HepG2 (cell line): ENCODE measurements around the gene PHACTR1. TPM values are rescaled to one million over a fixed set of nuclear protein-coding genes. Genes with fewer than 3 reads are reported as not detected.

Source experiments
- ATAC-seq: fragments of 200-7000 bp; cut with Tn5 transposase; 3 replicates; pipeline ENCODE4 v1.9.1; 2020; ENCODE audit warnings: mild to moderate bottlenecking, moderate library complexity
- BruUV-seq: library from RNA; stranded (reverse); fragments of 400-500 nt; replicated peaks from 2 replicates; lab custom pipeline; 2021; lab: Mats Ljungman, UMichigan
- CTCF ChIA-PET: fragments of 300-600 bp; formaldehyde crosslinking; extraction: SDS; loops from one replicate; lab custom pipeline; 2021; ENCODE audit warnings: low total read pairs, inconsistent platforms, low intra/inter-chr PET ratio; lab: Yijun Ruan, JAX
- POLR2A ChIA-PET: fragments of 350-600 bp; sonication (Branson Sonifier 250); formaldehyde crosslinking; loops from one replicate; lab custom pipeline; 2020; ENCODE audit warnings: antibody characterized with exemption, inconsistent platforms; lab: Yijun Ruan, JAX
- DNase-seq: peaks from one replicate; pipeline ENCODE4 v3.0.0-alpha.2; 2015; ENCODE audit warnings: low spot score
- FAIRE-seq: peaks from 3 replicates; lab custom pipeline; 2011; peaks lifted over from hg19 to GRCh38; lab: Jason Lieb, UNC
- H2AFZ ChIP-seq: one replicate; pipeline ENCODE4 v1.6.1; 2011; ENCODE audit warnings: low read length, inconsistent platforms
- H3K27ac ChIP-seq: fragments of 300-600 bp; 3 replicates; pipeline ENCODE4 v1.8.0; 2011; ENCODE audit warnings: mixed run types, mild to moderate bottlenecking, mixed read lengths, low read length, inconsistent platforms; ENCODE audit not compliant: insufficient read depth; ENCODE audit errors: extremely low read length
- H3K27me3 ChIP-seq, 2 experiments: fragments of 200-600 bp in 1 of 2; 2 replicates in 1 of 2; 3 replicates in 1 of 2; pipeline versions ENCODE4 v1.6.0 to v1.8.0; 2011; ENCODE audit warnings: low read length in 2 of 2, mild to moderate bottlenecking in 2 of 2, moderate library complexity in 2 of 2, inconsistent platforms in 1 of 2; ENCODE audit not compliant: insufficient read depth in 2 of 2, control insufficient read depth in 1 of 2
- H3K36me3 ChIP-seq, 2 experiments: fragments of 200-600 bp in 1 of 2; replicated peaks in 1 of 2; 2 replicates in 1 of 2; 3 replicates in 1 of 2; pipeline versions ENCODE4 v1.5.1 to v1.8.0; 2011; ENCODE audit warnings: low read length in 2 of 2, inconsistent platforms in 1 of 2; ENCODE audit not compliant: insufficient read depth in 2 of 2, control insufficient read depth in 1 of 2
- H3K4me1 ChIP-seq: 2 replicates; pipeline ENCODE4 v1.5.1; 2012; ENCODE audit warnings: low read length, inconsistent platforms; ENCODE audit not compliant: insufficient read depth
- H3K4me2 ChIP-seq: 2 replicates; pipeline ENCODE4 v1.6.0; 2011; ENCODE audit warnings: low read depth, low read length, inconsistent platforms
- H3K4me3 ChIP-seq, 3 experiments: fragments of 200-600 bp in 1 of 3; sonication (generic), shearing (Covaris generic) in 1 of 3; replicated peaks in 1 of 3; 2 replicates each; pipeline ENCODE4 v1.5.1; 2011 to 2016; ENCODE audit warnings: low read length in 3 of 3, inconsistent platforms in 2 of 3, low read depth in 2 of 3, mild to moderate bottlenecking in 2 of 3, control low read depth in 1 of 3, mixed read lengths in 1 of 3; ENCODE audit not compliant: insufficient read depth in 1 of 3
- H3K79me2 ChIP-seq: one replicate; pipeline ENCODE4 v1.6.1; 2011; ENCODE audit warnings: low read length, inconsistent platforms; ENCODE audit not compliant: insufficient read depth
- H3K9ac ChIP-seq: 2 replicates; pipeline ENCODE4 v1.6.0; 2011; ENCODE audit warnings: mild to moderate bottlenecking, low read depth, low read length, inconsistent platforms; ENCODE audit not compliant: insufficient read depth
- H3K9me3 ChIP-seq: 2 replicates; pipeline ENCODE4 v1.5.1; 2012; ENCODE audit warnings: mild to moderate bottlenecking, low read length
- H4K20me1 ChIP-seq: 2 replicates; pipeline ENCODE4 v1.6.0; 2011; ENCODE audit warnings: inconsistent platforms, mild to moderate bottlenecking, low read length, moderate library complexity; ENCODE audit not compliant: insufficient read depth
- DPF2 ChIP-seq: sonication (generic); formaldehyde crosslinking; IDR thresholded peaks from 2 replicates; pipeline ENCODE4 v1.4.0; 2020; ENCODE audit warnings: mild to moderate bottlenecking, low read depth, missing genetic modification reagents, borderline replicate concordance
- POLR2AphosphoS2 ChIP-seq: IDR thresholded peaks from 2 replicates; pipeline ENCODE4 v1.6.1; 2011; ENCODE audit warnings: low read depth, low read length, improper control_type of control experiment
- ZNF17 ChIP-seq: sonication (generic); formaldehyde crosslinking; IDR thresholded peaks from 2 replicates; pipeline ENCODE4 v1.5.0; 2020; ENCODE audit warnings: mild to moderate bottlenecking, missing genetic modification reagents
- ZNF354B ChIP-seq: sonication (generic); formaldehyde crosslinking; IDR thresholded peaks from 2 replicates; pipeline ENCODE4 v1.8.0; 2022; ENCODE audit warnings: mild to moderate bottlenecking, missing genetic modification reagents
- ZNF484 ChIP-seq: sonication (generic); formaldehyde crosslinking; IDR thresholded peaks from 2 replicates; pipeline ENCODE4 v1.5.1; 2020; ENCODE audit warnings: mild to moderate bottlenecking, low read depth, missing genetic modification reagents, borderline replicate concordance
- ZNF550 ChIP-seq: sonication (generic); formaldehyde crosslinking; IDR thresholded peaks from 2 replicates; pipeline ENCODE4 v1.4.0; 2020; ENCODE audit warnings: mild to moderate bottlenecking, missing genetic modification reagents, borderline replicate concordance
- ZNF564 ChIP-seq: sonication (generic); formaldehyde crosslinking; IDR thresholded peaks from 2 replicates; pipeline ENCODE4 v1.8.1; 2023; ENCODE audit warnings: mild to moderate bottlenecking, missing genetic modification reagents
- ZNF777 ChIP-seq: sonication (generic); formaldehyde crosslinking; IDR thresholded peaks from 2 replicates; pipeline ENCODE4 v1.4.0; 2020; ENCODE audit warnings: missing genetic modification reagents
- WGBS: methylation state at CpG from one replicate; pipeline ENCODE4 v1.1.6; 2017; ENCODE audit warnings: low lambda C conversion rate; 5-methylcytosine and 5-hydroxymethylcytosine counted together
- in situ Hi-C: cut with HindIII; loops from 2 replicates; pipeline ENCODE4 v1.10.0; 2017; ENCODE audit warnings: low pct_unique_long_range_greater_than_20kb; ENCODE audit not compliant: extremely low pct_ligation_motif_present
- intact Hi-C: fragments of 100-400 bp; cut with micrococcal nuclease; formaldehyde crosslinking; loops from one replicate; pipeline ENCODE4 v1.10.0; 2022; ENCODE audit not compliant: unreplicated experiment
- polyA plus RNA-seq, 8 experiments: library from polyadenylated mRNA; depleted of rRNA in 3 of 8; stranded (reverse) in 7 of 8; unstranded in 1 of 8; fragments of >200 nt; fragmentation: Illumina TruSeq in 4 of 8; extraction: Trizol in 4 of 8; gene quantifications; 2 replicates each; pipeline versions ENCODE4 v1.2.1 to v1.2.3, GENCODE V29; 2011 to 2016; ENCODE audit warnings: low read depth in 4 of 8, missing spikeins in 1 of 8, mixed read lengths in 1 of 8; ENCODE audit not compliant: insufficient read depth in 1 of 8
- total RNA-seq, 5 experiments: library from RNA; depleted of rRNA; stranded (reverse); fragments of >200 nt; fragmentation: Illumina TruSeq; extraction: Trizol; gene quantifications; 2 replicates each; pipeline ENCODE4 v1.2.3, GENCODE V29; 2016; ENCODE audit warnings: low read depth in 1 of 5
- TF ChIP-seq, protein P1 (sequence below): sonication (generic); formaldehyde crosslinking; IDR thresholded peaks from 2 replicates; pipeline ENCODE4 v1.4.0; 2020; ENCODE audit warnings: missing genetic modification reagents
- TF ChIP-seq, protein P2 (sequence below): sonication (generic); formaldehyde crosslinking; IDR thresholded peaks from 2 replicates; pipeline ENCODE4 v1.5.0; 2020; ENCODE audit warnings: mild to moderate bottlenecking, missing genetic modification reagents, moderate library complexity

The PHACTR1 gene
- total and polyA plus RNA-seq, 2 of the 13 experiments (the other 11 are each of a cell fraction or from before 2014, with no cell fraction given), result 0.09 TPM; not detected in 1

DNA sequence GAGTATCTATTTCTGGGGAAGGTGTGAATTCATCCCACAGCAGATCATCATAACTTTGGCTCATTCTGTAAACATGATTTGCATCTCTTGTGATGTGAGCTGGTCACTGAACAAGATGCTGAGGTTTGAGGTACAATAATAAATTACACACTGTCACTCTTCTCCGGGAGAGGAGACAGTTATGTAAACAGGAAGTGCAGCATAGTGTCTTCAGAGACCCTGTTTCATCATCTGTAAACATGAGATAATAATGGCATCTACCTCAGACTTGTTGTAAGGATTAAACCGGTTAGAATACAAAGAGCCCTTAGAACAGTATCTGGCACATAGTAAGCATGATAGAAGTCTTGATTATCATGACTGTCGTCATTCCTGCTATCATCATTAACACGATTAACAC is 486.6 kb downstream of the PHACTR1 start (continued):
- TF ChIP-seq DPF2 (CRISPR knock-in tag), result no peak
- TF ChIP-seq, all 625 proteins: peak for 13

DNA sequence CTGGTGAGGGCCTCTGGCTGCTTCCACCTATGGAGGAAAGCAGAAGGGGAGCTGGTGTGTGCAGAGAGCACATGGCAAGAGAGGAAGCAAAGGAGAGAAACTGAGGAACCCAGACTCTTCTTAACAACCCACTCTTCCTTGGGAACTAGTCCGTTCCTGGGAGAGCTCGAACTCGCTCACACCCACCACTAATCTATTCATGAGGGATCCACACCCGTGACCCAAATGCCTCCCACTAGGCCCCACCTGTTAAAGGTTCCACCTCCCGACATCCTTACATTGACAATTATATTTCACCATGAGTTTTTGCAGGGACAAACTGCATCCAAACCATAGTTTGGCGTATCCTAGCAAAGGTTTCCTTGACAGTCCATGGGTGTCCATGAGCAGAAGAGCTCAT is 488.5 kb downstream of the PHACTR1 start:
- H3K36me3 ChIP-seq, result no peaks in the 10 kb centered on the region
- no peaks in the 10 kb centered on the region for H4K20me1 ChIP-seq
- ChIA-PET POLR2A (no interaction called here), CTCF (no interaction called here)
- intact Hi-C loops (no loop called here), in situ Hi-C loops (no loop called here)
- H3K4me2 ChIP-seq, result no peak overlapping the region
- DNase-seq (no peak), ATAC-seq (no peak), FAIRE-seq (no peak)
- H3K79me2 ChIP-seq, result no peaks in the 10 kb centered on the region
- no TSS peak for BruUV-seq
- H3K9ac ChIP-seq, result no peak overlapping the region
- peaks cover 15% of the 10 kb centered on the region for H3K4me1 ChIP-seq
- no peak overlapping the region for H2AFZ ChIP-seq
- no peak overlapping the region for H3K27ac ChIP-seq
- H3K4me3 ChIP-seq, result no peak overlapping the region
- H3K9me3 ChIP-seq, result no peaks in the 10 kb centered on the region
- TF ChIP-seq ZNF550 (CRISPR knock-in tag) (no peak), ZNF354B (CRISPR knock-in tag) (no peak), ZNF564 (CRISPR knock-in tag) (no peak), ZNF17 (CRISPR knock-in tag) (no peak), POLR2AphosphoS2 (no peak), ZNF777 (no peak), ZNF484 (CRISPR knock-in tag) (no peak)
- TF ChIP-seq, protein P1, sequence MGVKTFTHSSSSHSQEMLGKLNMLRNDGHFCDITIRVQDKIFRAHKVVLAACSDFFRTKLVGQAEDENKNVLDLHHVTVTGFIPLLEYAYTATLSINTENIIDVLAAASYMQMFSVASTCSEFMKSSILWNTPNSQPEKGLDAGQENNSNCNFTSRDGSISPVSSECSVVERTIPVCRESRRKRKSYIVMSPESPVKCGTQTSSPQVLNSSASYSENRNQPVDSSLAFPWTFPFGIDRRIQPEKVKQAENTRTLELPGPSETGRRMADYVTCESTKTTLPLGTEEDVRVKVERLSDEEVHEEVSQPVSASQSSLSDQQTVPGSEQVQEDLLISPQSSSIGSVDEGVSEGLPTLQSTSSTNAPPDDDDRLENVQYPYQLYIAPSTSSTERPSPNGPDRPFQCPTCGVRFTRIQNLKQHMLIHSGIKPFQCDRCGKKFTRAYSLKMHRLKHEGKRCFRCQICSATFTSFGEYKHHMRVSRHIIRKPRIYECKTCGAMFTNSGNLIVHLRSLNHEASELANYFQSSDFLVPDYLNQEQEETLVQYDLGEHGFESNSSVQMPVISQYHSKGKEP (CRISPR knock-in tag), result no peak
- TF ChIP-seq, protein P2, sequence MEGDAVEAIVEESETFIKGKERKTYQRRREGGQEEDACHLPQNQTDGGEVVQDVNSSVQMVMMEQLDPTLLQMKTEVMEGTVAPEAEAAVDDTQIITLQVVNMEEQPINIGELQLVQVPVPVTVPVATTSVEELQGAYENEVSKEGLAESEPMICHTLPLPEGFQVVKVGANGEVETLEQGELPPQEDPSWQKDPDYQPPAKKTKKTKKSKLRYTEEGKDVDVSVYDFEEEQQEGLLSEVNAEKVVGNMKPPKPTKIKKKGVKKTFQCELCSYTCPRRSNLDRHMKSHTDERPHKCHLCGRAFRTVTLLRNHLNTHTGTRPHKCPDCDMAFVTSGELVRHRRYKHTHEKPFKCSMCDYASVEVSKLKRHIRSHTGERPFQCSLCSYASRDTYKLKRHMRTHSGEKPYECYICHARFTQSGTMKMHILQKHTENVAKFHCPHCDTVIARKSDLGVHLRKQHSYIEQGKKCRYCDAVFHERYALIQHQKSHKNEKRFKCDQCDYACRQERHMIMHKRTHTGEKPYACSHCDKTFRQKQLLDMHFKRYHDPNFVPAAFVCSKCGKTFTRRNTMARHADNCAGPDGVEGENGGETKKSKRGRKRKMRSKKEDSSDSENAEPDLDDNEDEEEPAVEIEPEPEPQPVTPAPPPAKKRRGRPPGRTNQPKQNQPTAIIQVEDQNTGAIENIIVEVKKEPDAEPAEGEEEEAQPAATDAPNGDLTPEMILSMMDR (CRISPR knock-in tag), result no peak
- H3K27me3 ChIP-seq, result peaks cover 1 to 33% of the 10 kb centered on the region in 2 experiments; a peak in 3 of 5 replicates
- WGBS, result 35% methylated on average over 6 of the region's 6 CpGs
